Cardiac atrium fibroblast (primary cell): ENCODE measurements around the gene CC2D1A. TPM values are rescaled to one million over a fixed set of nuclear protein-coding genes. Genes with fewer than 3 reads are reported as not detected.

Source experiments
- total RNA-seq: library from RNA; depleted of rRNA; stranded (reverse); fragments of >200 nt; gene quantifications from 2 replicates; pipeline ENCODE4 v1.2.3, GENCODE V29; 2015

The CC2D1A gene
- total RNA-seq = 16.6 and 16.8 TPM in 2 replicates

GRCh38 chr19:13905634-13906520, at the start of gene CC2D1A, which contains the start of gene BRME1:
CC2D1A (plus strand) TSS chr19:13906201; CDS start chr19:13906442, 241 bp downstream.
BRME1 (minus strand) TSS chr19:13906117; CDS start chr19:13904892, 1,225 bp downstream.

DNA sequence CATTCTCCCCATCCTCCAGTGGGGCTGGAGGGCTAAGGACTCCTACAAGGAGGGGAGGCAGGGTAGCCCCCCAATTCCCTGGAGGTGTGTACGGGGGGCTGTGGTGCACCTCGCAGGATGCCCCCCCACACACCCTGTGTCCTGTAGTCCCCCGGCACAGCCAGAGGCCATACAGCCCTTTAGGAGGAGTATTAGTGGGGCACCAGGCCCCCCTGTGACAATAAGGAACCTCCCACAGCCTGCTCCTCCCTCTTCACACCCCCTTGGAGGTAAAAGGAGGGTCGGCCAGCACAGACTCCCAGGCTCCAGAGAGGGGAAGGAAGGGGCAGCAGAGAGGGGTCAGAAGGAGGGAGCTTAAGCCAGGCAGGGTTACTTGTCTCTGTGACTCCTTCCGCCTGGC, 29.2 kb upstream of the CC2D1A start, which contains the start of gene NANOS3:
Gene NANOS3, plus strand, starts transcription at position 301 of the 400 bp plus-strand sequence. CDS start 115 bp downstream, outside the sequence.

DNA sequence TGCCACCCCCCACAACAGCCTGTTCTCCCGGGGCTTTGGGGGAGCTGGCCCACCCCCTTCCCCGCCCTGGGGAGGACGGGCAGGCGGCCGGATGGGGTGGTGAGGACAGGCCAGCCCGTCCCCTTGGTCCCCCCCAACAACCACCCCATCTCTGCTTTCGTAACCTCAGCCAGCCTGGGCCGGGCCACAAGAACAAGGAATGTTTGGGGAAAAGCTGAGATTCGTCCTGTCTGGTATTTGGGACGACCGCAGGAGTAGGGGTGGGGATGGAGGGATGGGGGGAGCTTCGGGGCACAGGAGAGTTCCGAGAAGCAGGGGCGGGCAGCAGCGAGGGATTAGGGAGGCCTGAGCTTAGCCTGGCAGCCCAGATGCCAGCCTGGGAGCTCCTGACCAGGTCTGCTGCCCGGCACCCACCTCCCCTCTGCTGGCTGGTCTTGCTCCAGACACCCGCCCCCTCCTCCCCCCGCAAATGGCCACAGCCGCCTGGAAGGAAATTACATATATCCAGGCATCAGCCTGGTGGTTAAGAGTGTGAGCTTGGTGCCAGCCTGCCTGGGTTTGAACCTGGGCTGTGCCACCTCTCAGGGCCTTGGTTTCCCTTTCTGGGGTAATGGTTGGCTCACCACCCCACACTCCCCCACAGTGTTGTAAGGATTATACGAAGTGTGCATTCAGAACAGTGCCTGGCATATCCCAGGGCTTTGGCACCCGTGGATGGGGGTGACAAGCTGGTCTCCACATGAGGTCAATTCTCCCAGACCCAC, 32.5 kb downstream of the CC2D1A start, which contains the start of gene PODNL1:
Gene PODNL1, minus strand, starts transcription at position 117 of the 764 bp plus-strand sequence. CDS start 236 bp downstream, outside the sequence.

GRCh38 chr19:13952154-13952930, 46.3 kb downstream of the CC2D1A start, which contains the start of gene DCAF15:
DCAF15 (plus strand) TSS chr19:13952509; CDS start chr19:13952513, 4 bp downstream.

Other genes with a start within 250 kb of the CC2D1A start
- 25.6 and 27.8 TPM in 2 replicates for gene MRI1, start 141.7 kb upstream of the CC2D1A start, total RNA-seq
- gene C19orf53, start 131.7 kb upstream of the CC2D1A start, total RNA-seq = 143 and 167 TPM in 2 replicates
- gene ZSWIM4, start 110.8 kb upstream of the CC2D1A start, total RNA-seq = 3.2 and 8.3 TPM in 2 replicates
- not detected in 2 replicates for gene NANOS3, start 29.1 kb upstream of the CC2D1A start, total RNA-seq
- gene BRME1, start 84 bp upstream of the CC2D1A start, total RNA-seq = 0.18 and 0.49 TPM in 2 replicates
- 0.36 TPM in 1 of 2 replicates, not detected in the other for gene PODNL1, start 32.2 kb downstream of the CC2D1A start, total RNA-seq
- gene DCAF15, start 46.3 kb downstream of the CC2D1A start, total RNA-seq = 16.2 and 20.9 TPM in 2 replicates
- gene RFX1, start 100.1 kb downstream of the CC2D1A start, total RNA-seq = 2.0 and 4.9 TPM in 2 replicates
- gene RLN3, start 121.9 kb downstream of the CC2D1A start, total RNA-seq = not detected in 2 replicates
- 1.1 TPM in 2 replicates for gene IL27RA, start 125.6 kb downstream of the CC2D1A start, total RNA-seq
- gene PALM3, start 155.9 kb downstream of the CC2D1A start, total RNA-seq = 0.54 TPM in 1 of 2 replicates, not detected in the other
- gene MISP3, start 166.6 kb downstream of the CC2D1A start, total RNA-seq = 0.65 TPM in 1 of 2 replicates, not detected in the other
- gene C19orf67, start 179.6 kb downstream of the CC2D1A start, total RNA-seq = not detected in 2 replicates
- 33.2 and 49.4 TPM in 2 replicates for gene SAMD1, start 184.6 kb downstream of the CC2D1A start, total RNA-seq
- 59.8 and 75.0 TPM in 2 replicates for gene PRKACA, start 211.6 kb downstream of the CC2D1A start, total RNA-seq
- 5.7 and 19.5 TPM in 2 replicates for gene ASF1B, start 230.4 kb downstream of the CC2D1A start, total RNA-seq